HEK293T (cell line): ENCODE data around the gene CFAP410.

Experiments
- BHLHE40 ChIP-seq: fragments of 450-650 bp; IDR thresholded peaks from 2 replicates; pipeline ENCODE4 v1.6.1; 2016; ENCODE audit warnings: mild to moderate bottlenecking, moderate library complexity, borderline replicate concordance
- ELF4 ChIP-seq: fragments of 450-650 bp; IDR thresholded peaks from 2 replicates; pipeline ENCODE4 v1.6.1; 2017; ENCODE audit warnings: antibody characterized with exemption
- FOXK2 ChIP-seq: fragments of 450-650 bp; IDR thresholded peaks from 2 replicates; pipeline ENCODE4 v1.6.1; 2016; ENCODE audit warnings: mild to moderate bottlenecking
- FOXM1 ChIP-seq: fragments of 450-650 bp; IDR thresholded peaks from 2 replicates; pipeline ENCODE4 v1.6.1; 2017; ENCODE audit warnings: mild to moderate bottlenecking, borderline replicate concordance
- HDGF ChIP-seq: fragments of 450-650 bp; IDR thresholded peaks from 2 replicates; pipeline ENCODE4 v1.6.1; 2017; ENCODE audit warnings: antibody characterized with exemption, borderline replicate concordance
- L3MBTL2 ChIP-seq: fragments of 450-650 bp; conservative IDR thresholded peaks from 2 replicates; pipeline ENCODE4 v1.6.1; 2016; ENCODE audit warnings: mild to moderate bottlenecking
- NFRKB ChIP-seq: fragments of 450-650 bp; IDR thresholded peaks from 2 replicates; pipeline ENCODE4 v1.6.1; 2016; ENCODE audit warnings: mild to moderate bottlenecking, moderate library complexity
- SP1 ChIP-seq: fragments of 450-650 bp; IDR thresholded peaks from 2 replicates; pipeline ENCODE4 v1.6.1; 2017
- SUZ12 ChIP-seq: fragments of 450-650 bp; IDR thresholded peaks from 2 replicates; pipeline ENCODE4 v1.6.1; 2016; ENCODE audit warnings: mild to moderate bottlenecking
- TARDBP ChIP-seq: fragments of 450-650 bp; IDR thresholded peaks from 2 replicates; pipeline ENCODE4 v1.6.1; 2016
- TF ChIP-seq, protein P1 (sequence below): fragments of 450-650 bp; IDR thresholded peaks from 2 replicates; pipeline ENCODE4 v1.6.1; 2016

- TF ChIP-seq, protein P1, sequence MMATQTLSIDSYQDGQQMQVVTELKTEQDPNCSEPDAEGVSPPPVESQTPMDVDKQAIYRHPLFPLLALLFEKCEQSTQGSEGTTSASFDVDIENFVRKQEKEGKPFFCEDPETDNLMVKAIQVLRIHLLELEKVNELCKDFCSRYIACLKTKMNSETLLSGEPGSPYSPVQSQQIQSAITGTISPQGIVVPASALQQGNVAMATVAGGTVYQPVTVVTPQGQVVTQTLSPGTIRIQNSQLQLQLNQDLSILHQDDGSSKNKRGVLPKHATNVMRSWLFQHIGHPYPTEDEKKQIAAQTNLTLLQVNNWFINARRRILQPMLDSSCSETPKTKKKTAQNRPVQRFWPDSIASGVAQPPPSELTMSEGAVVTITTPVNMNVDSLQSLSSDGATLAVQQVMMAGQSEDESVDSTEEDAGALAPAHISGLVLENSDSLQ: no peak
- TF ChIP-seq FOXM1 (no peak), ELF4 (no peak), SP1 (no peak), L3MBTL2 (no peak), SUZ12 (no peak), TARDBP (no peak), BHLHE40 (no peak), NFRKB (no peak), FOXK2 (no peak), HDGF (no peak)
These were observed 14.8 kb upstream of the CFAP410 start for GRCh38 chr21:44354001-44354405.
